ENCODE measurements around the gene TCF12. TPM values are rescaled to one million over a fixed set of nuclear protein-coding genes. Genes with fewer than 3 reads are reported as not detected.
A peak's percentile ranks its signal among the peaks of the same experiment; 100 is the strongest.
"Not testable (repeated sequence)": the region's sequence is repeated elsewhere in the genome, so short reads cannot be mapped to it uniquely, and the experiment has no call there.

The TCF12 gene
- total and polyA plus RNA-seq, 11 donors, result 6.5 to 77.3 (median 43.5) TPM

- no peaks in the 10 kb centered on the region for H3K9me3 ChIP-seq
- 91 to 99% (median 95%) methylated on average over 1 of the region's 1 CpG for WGBS, 4 donors
- H3K27me3 ChIP-seq, result no peaks in the 10 kb centered on the region
- no peak overlapping the region for H3K4me3 ChIP-seq
- H3K4me1 ChIP-seq, result peaks cover 0 to 8% (median 0%) of the 10 kb centered on the region in 12 donors
- peaks cover 0 to 24% (median 8%) of the 10 kb centered on the region in 9 donors for H3K36me3 ChIP-seq
- ATAC-seq (no peak), DNase-seq (no peak)
- no peak overlapping the region for H3K27ac ChIP-seq
- TF ChIP-seq CTCF (IDR thresholded peaks at IDR 0.05) (no peak), POLR2A (IDR thresholded peaks at IDR 0.05) (no peak)
- intact Hi-C loops (cut with DNase I), result loop anchor here in 1 of 10 donors (10.0 kb wide), 1 partner anchor 62 kb away; no protein-coding TSS in a partner anchor
Observed at GRCh38 chr15:57097246-57097645, 178.8 kb downstream of the TCF12 start.

GRCh38 chr15:57097919-57098543, 179.6 kb downstream of the TCF12 start:
- H3K27me3 ChIP-seq, H3K4me3 ChIP-seq, H3K9me3 ChIP-seq, DNase-seq, H3K27ac ChIP-seq, ATAC-seq, H3K4me1 ChIP-seq: not testable (repeated sequence)
- peaks cover 0 to 21% (median 8%) of the 10 kb centered on the region in 9 donors for H3K36me3 ChIP-seq
- 86 to 93% (median 92%) methylated on average over 4 of the region's 4 CpGs for WGBS, 4 donors
- intact Hi-C loops (cut with DNase I), result loop anchor here in 1 of 10 donors (10.0 kb wide), 1 partner anchor 63 kb away; no protein-coding TSS in a partner anchor

- DNase-seq, result no peak
- ATAC-seq, result no peak
- H3K27me3 ChIP-seq, result no peaks in the 10 kb centered on the region
- intact Hi-C loops (cut with DNase I), result loop anchor here in 1 of 10 donors (10.0 kb wide), 1 partner anchor 64 kb away; no protein-coding TSS in a partner anchor
- peaks cover 0 to 8% (median 0%) of the 10 kb centered on the region in 12 donors for H3K4me1 ChIP-seq
- WGBS, 4 donors, result 80 to 86% (median 83%) methylated on average over 2 of the region's 2 CpGs
- peaks cover 0 to 13% (median under 1%) of the 10 kb centered on the region in 9 donors for H3K36me3 ChIP-seq
- H3K27ac ChIP-seq, result no peak overlapping the region
- H3K4me3 ChIP-seq, result no peak overlapping the region
- no peak for TF ChIP-seq POLR2A (IDR thresholded peaks at IDR 0.05)
- no peak for TF ChIP-seq CTCF (IDR thresholded peaks at IDR 0.05)
- H3K9me3 ChIP-seq, result no peaks in the 10 kb centered on the region
Observed at GRCh38 chr15:57098896-57099295, 180.5 kb downstream of the TCF12 start.

GRCh38 chr15:57100136-57100539, 181.7 kb downstream of the TCF12 start:
- H3K27ac ChIP-seq, result peak overlapping the region in 1 of 12 donors; percentile 34
- peak in 1 of 4 donors; percentile 31 for ATAC-seq
- peaks cover 0 to 8% (median 0%) of the 10 kb centered on the region in 12 donors for H3K4me1 ChIP-seq
- intact Hi-C loops (cut with DNase I), result no loop called here
- peaks cover 0 to 4% (median 0%) of the 10 kb centered on the region in 9 donors for H3K36me3 ChIP-seq
- H3K27me3 ChIP-seq, result no peaks in the 10 kb centered on the region
- no peak for DNase-seq
- TF ChIP-seq CTCF (IDR thresholded peaks at IDR 0.05), result no peak
- no peak for TF ChIP-seq POLR2A (IDR thresholded peaks at IDR 0.05)
- 93 to 98% (median 95%) methylated on average over 4 of the region's 4 CpGs for WGBS, 4 donors
- H3K9me3 ChIP-seq, result no peaks in the 10 kb centered on the region
- no peak overlapping the region for H3K4me3 ChIP-seq
